SU-DHL-6 (cell line): ENCODE results near the gene UQCRFS1.

ENCODE experiments used
- H2AFZ ChIP-seq: fragments of 200-600 bp; sonication (generic); 2 replicates; pipeline ENCODE4 v1.6.1; 2014; ENCODE audit warnings: low read depth, mild to moderate bottlenecking, moderate library complexity, mixed read lengths, antibody characterized with exemption, low read length; ENCODE audit not compliant: severe bottlenecking
- H3F3A ChIP-seq: fragments of 200-600 bp; shearing (Covaris generic); 2 replicates; pipeline ENCODE4 v1.6.0; 2016; ENCODE audit warnings: antibody characterized with exemption, mild to moderate bottlenecking; ENCODE audit not compliant: insufficient read depth
- H3K27ac ChIP-seq: fragments of 200-600 bp; sonication (generic); 2 replicates; pipeline ENCODE4 v1.5.1; 2016; ENCODE audit warnings: low read depth, mild to moderate bottlenecking, low read length, moderate library complexity, mixed read lengths
- H3K27me3 ChIP-seq: fragments of 200-600 bp; sonication (generic), shearing (Covaris generic); 2 replicates; pipeline ENCODE4 v1.6.0; 2014; ENCODE audit warnings: mild to moderate bottlenecking, low read length
- H3K36me3 ChIP-seq: fragments of 200-600 bp; sonication (generic); 2 replicates; pipeline ENCODE4 v1.6.1; 2014; ENCODE audit warnings: mild to moderate bottlenecking, low read length, mixed read lengths
- H3K4me2 ChIP-seq: fragments of 300-600, 200-600 bp; shearing (Covaris generic), sonication (generic); 2 replicates; pipeline ENCODE4 v1.6.0; 2014; ENCODE audit warnings: low read length, low read depth, mild to moderate bottlenecking; ENCODE audit not compliant: poor library complexity, severe bottlenecking
- H3K4me3 ChIP-seq: fragments of 200-600 bp; sonication (generic); 2 replicates; pipeline ENCODE4 v1.5.1; 2014; ENCODE audit warnings: antibody characterized with exemption, low read length, mild to moderate bottlenecking, mixed read lengths; ENCODE audit not compliant: insufficient read depth, poor library complexity, severe bottlenecking
- H3K79me2 ChIP-seq: fragments of 200-600 bp; sonication (generic); 2 replicates; pipeline ENCODE4 v1.6.1; 2014; ENCODE audit warnings: mild to moderate bottlenecking, low read length, moderate library complexity; ENCODE audit not compliant: insufficient read depth
- H3K9ac ChIP-seq: fragments of 200-600 bp; sonication (generic); 2 replicates; pipeline ENCODE4 v1.7.0; 2014; ENCODE audit warnings: mild to moderate bottlenecking, low read length
- H3K9me2 ChIP-seq: fragments of 200-600 bp; sonication (generic); replicated peaks from 2 replicates; pipeline ENCODE4 v1.6.1; 2014; ENCODE audit warnings: low read length; ENCODE audit not compliant: insufficient read depth
- H3K9me3 ChIP-seq: fragments of 200-600 bp; sonication (generic); 2 replicates; pipeline ENCODE4 v1.6.1; 2014; ENCODE audit warnings: low read length, mixed read lengths; ENCODE audit not compliant: insufficient read depth
- H4K20me1 ChIP-seq: fragments of 200-600 bp; sonication (generic); 2 replicates; pipeline ENCODE4 v1.6.1; 2014; ENCODE audit warnings: low read depth, mild to moderate bottlenecking, antibody characterized with exemption, low read length, moderate library complexity, mixed read lengths
- CTCF ChIP-seq: fragments of 200-600 bp; sonication (generic); IDR thresholded peaks from one replicate; pipeline ENCODE4 v1.5.1; 2017; ENCODE audit warnings: antibody characterized with exemption, mild to moderate bottlenecking, low read length, moderate library complexity; ENCODE audit not compliant: insufficient read depth, poor library complexity, severe bottlenecking
- EZH2phosphoT487 ChIP-seq: fragments of 200-600 bp; sonication (generic), shearing (Covaris generic); conservative IDR thresholded peaks from 2 replicates; pipeline ENCODE4 v1.6.1; 2018; ENCODE audit warnings: mild to moderate bottlenecking, antibody characterized with exemption, low read length, moderate library complexity, mixed read lengths

UQCRFS1 gene

GRCh38 chr19:29245215-29245614, 32.3 kb upstream of the UQCRFS1 start:
- H3F3A ChIP-seq: no peaks in the 10 kb centered on the region
- H3K27me3 ChIP-seq: no peaks in the 10 kb centered on the region
- no peak overlapping the region for H3K4me2 ChIP-seq
- no peak overlapping the region for H3K4me3 ChIP-seq
- H3K36me3 ChIP-seq: no peaks in the 10 kb centered on the region
- no peaks in the 10 kb centered on the region for H3K9me2 ChIP-seq
- H3K9ac ChIP-seq: no peak overlapping the region
- no peak for TF ChIP-seq CTCF
- no peak for TF ChIP-seq EZH2phosphoT487
- H2AFZ ChIP-seq: no peak overlapping the region
- no peaks in the 10 kb centered on the region for H3K79me2 ChIP-seq
- H3K9me3 ChIP-seq: no peaks in the 10 kb centered on the region
- H3K27ac ChIP-seq: no peak overlapping the region
- no peaks in the 10 kb centered on the region for H4K20me1 ChIP-seq

GRCh38 chr19:29241324-29241723, 28.4 kb upstream of the UQCRFS1 start:
- no peak for TF ChIP-seq EZH2phosphoT487
- no peak for TF ChIP-seq CTCF
- Histone ChIP-seq H3K79me2 (no peaks in the 10 kb centered on the region), H2AFZ (no peak overlapping the region), H3K9me2 (no peaks in the 10 kb centered on the region), H3K36me3 (no peaks in the 10 kb centered on the region), H3K4me2 (no peak overlapping the region), H3K27ac (no peak overlapping the region), H3F3A (no peaks in the 10 kb centered on the region), H3K4me3 (no peak overlapping the region), H3K9me3 (no peaks in the 10 kb centered on the region), H4K20me1 (no peaks in the 10 kb centered on the region), H3K9ac (no peak overlapping the region), H3K27me3 (no peaks in the 10 kb centered on the region)

GRCh38 chr19:29239213-29239776, 26.3 kb upstream of the UQCRFS1 start:
- Histone ChIP-seq H3K4me3 (no peak overlapping the region), H3K36me3 (no peaks in the 10 kb centered on the region), H3K9ac (no peak overlapping the region), H3F3A (no peaks in the 10 kb centered on the region), H3K9me3 (no peaks in the 10 kb centered on the region), H4K20me1 (no peaks in the 10 kb centered on the region), H3K9me2 (no peaks in the 10 kb centered on the region), H3K4me2 (no peak overlapping the region), H3K79me2 (no peaks in the 10 kb centered on the region), H3K27ac (no peak overlapping the region), H2AFZ (no peak overlapping the region), H3K27me3 (0 out of 2 replicates have a peak, but pooled peaks cover 2% of the 10 kb centered on the region)
- TF ChIP-seq EZH2phosphoT487: no peak
- no peak for TF ChIP-seq CTCF
